Renal cortex interstitium (tissue), 11 donors: ENCODE results near the gene TLR1. TPM values are rescaled to one million over a fixed set of nuclear protein-coding genes. Genes with fewer than 3 reads are reported as not detected.
A peak's percentile ranks its signal among the peaks of the same experiment; 100 is the strongest.

Experiments
- DNase-seq, 11 donors: peaks; one replicate each; pipeline ENCODE4 v3.0.0-alpha.2; 2013; ENCODE audit warnings: low read depth in 9 of 11, low spot score in 4 of 11; ENCODE audit errors: extremely low read depth in 1 of 11
- polyA plus RNA-seq, 3 donors: library from polyadenylated mRNA; unstranded; fragments of 120-200 nt; gene quantifications; one replicate each; pipeline ENCODE4 v1.2.1, GENCODE V29; 2013; ENCODE audit not compliant: insufficient read length in 3 of 3

TLR1 gene
- polyA plus RNA-seq, 3 donors: 3.6 to 5.3 (median 4.8) TPM

- DNase-seq: peak in 6 of 11 donors; percentile 34 to 66 (median 56)
Measured at GRCh38 chr4:38752372-38752940, 52.1 kb downstream of the TLR1 start.

GRCh38 chr4:38751341-38752010 is 53.1 kb downstream of the TLR1 start:
- no peak for DNase-seq

- no peak for DNase-seq
Measured at GRCh38 chr4:38749336-38749735, 55.3 kb downstream of the TLR1 start.

- DNase-seq: no peak
Measured at GRCh38 chr4:38747629-38748028, 57.0 kb downstream of the TLR1 start.

Other genes starting within 250 kb of the TLR1 start
- gene KLF3, start 140.6 kb downstream of the TLR1 start, polyA plus RNA-seq: 10 to 100 TPM; 55.6 to 67.6 (median 61.0) TPM
- gene TLR10, start 21.8 kb downstream of the TLR1 start, polyA plus RNA-seq: under 1 TPM; 0.45 to 0.76 (median 0.57) TPM
- under 1 TPM; 0.53 to 1.00 (median 0.57) TPM for gene TLR6, start 52.0 kb upstream of the TLR1 start, polyA plus RNA-seq
- gene FAM114A1, start 63.0 kb upstream of the TLR1 start, polyA plus RNA-seq: 10 to 100 TPM; 33.8 to 35.9 (median 33.8) TPM
- 1 to 10 TPM; 3.0 to 4.3 (median 3.2) TPM for gene TMEM156, start 227.6 kb upstream of the TLR1 start, polyA plus RNA-seq